AG09319 (cell line): Measurements from ENCODE around the gene RILPL1.
"Not testable (repeated sequence)": the region's sequence is repeated elsewhere in the genome, so short reads cannot be mapped to it uniquely, and the experiment has no call there.

Experiments used
- DNase-seq: peaks from one replicate; pipeline ENCODE4 v3.0.0-alpha.2; 2010; ENCODE audit warnings: low read depth; ENCODE audit errors: extremely low read depth
- CTCF ChIP-seq: IDR thresholded peaks from 2 replicates; pipeline ENCODE4 v1.5.1; 2011; ENCODE audit warnings: low read depth, mild to moderate bottlenecking, inconsistent platforms, low read length, moderate library complexity

RILPL1 gene

DNA sequence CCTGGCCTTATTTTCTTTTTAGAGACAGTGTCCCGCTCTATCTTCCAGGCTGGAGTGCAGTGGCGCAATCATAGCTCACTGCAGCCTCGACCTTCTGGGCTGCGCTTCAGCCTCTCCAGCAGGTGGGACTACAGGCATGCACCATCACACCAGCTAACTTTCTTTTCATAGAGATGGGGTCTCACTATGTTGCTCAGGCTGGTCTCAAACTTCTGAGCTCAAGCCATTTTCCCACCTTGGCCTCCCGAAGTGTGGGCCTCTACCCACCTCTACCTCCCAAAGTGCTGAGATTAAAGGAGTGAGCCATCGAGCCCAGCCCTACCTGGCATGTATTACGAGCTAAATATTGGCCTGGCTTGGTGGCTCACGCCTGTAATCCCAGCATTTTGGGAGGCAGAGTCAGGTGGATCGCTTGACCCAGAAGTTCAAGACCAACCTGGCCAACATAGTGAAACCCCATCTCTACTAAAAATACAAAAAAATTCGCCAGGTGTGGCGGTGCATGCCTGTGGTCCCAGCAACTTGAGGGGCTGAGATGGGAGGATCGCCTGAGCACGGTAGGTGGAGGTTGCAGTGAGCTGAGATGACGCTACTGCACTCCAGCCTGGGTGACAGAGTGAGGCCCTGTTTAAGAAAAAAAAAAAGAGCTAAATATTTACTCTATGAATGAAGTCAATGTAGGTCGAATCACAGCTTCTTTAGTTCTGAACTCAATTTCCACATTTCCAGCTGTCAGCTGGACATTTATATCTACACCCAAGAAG lies 7.6 kb upstream of the RILPL1 start:
- no peak for TF ChIP-seq CTCF
- DNase-seq: no peak

GRCh38 chr12:123535952-123536351 lies 2.4 kb upstream of the RILPL1 start:
- DNase-seq: not testable (repeated sequence)

DNA sequence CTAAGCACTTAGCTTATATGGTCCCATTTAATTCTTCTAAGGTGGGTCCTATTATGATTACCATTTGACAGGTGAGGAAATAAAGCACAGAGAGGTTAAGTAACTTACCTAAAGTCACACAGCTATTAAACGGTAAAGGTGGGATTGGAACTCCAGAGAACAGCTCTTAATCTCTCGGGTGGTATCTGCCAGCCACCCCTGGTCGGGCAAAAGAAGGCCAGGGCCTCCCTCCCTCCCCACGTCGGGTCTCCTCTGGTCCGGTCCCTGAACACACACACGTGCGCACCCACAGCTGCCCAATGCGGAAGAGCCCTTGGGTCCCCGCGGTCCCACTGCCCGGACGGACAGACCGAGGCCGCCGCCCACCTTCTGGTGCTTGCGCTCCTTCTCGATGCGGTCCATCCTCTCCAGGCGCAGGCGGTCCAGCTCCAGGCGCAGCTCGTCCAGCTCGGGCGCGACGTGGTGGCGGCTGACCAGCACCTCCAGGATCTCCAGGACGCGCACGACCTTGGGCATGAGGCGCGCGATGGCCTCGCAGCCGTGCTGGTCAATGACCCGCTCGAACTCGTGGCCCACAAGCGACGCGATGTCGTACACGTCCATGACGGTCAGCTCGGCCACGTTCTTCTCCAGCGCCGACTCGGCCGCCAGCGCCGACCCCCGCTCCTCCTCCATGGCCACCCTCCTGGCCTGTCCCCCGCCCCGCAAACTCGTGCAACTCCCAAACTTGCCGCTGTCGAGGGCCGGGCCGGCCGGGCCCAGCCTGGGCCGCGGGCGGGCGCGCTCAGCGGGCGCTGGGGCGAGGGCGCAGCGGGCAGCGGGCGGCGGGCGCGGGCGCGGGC lies 490 bp downstream of the RILPL1 start:
- no peak for TF ChIP-seq CTCF
- DNase-seq: no peak

DNA sequence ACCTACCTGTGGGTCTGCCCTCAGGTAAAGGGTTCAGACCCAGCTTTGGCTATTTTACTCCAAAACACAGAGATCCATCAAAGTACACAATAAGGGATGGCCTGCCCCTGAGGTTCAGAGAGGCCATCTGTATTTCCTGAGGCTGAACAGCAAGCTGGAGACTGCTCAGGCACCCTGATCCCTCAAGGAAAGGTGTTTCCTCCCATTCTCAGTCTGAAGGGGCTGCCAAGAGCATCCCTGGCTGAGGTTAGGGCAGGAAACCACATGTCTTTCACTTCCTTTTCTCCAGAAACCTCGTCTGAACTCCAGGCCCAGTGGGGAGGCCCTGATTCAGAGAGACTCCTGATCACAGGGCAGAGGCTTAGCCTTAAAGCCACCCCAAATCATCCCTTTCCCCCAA lies 1.5 kb downstream of the RILPL1 start:
- no peak for TF ChIP-seq CTCF
- DNase-seq: no peak

DNA sequence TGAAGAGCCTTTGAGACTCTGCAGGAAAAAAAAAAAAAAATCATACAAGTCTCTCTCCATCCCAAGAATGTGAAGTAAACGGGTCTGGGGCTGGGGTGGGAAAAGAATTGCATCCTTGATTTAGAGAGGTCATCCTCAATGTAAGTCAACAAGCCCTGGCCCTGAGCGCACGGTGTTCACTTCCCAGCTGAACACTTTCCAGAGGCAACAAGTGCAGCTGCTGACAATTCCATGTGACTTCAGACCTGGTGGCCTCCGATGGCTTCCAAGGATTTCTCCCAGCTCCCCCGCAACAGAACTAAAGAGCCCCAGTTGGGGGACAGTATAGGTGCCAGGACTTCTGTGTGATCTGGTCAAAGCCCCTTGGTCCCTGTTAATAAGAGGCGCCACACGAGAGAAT lies 2.4 kb downstream of the RILPL1 start:
- TF ChIP-seq CTCF: no peak
- no peak for DNase-seq

- no peak for DNase-seq
- no peak for TF ChIP-seq CTCF
These were observed 2.9 kb downstream of the RILPL1 start for GRCh38 chr12:123530668-123531067.

- no peak for TF ChIP-seq CTCF
- no peak for DNase-seq
These were observed 3.8 kb downstream of the RILPL1 start for GRCh38 chr12:123529686-123530085.
